AG09309 (cell line): ENCODE results near the gene CLEC4G.

Experiments used
- DNase-seq: peaks from one replicate; pipeline ENCODE4 v3.0.0-alpha.2; 2010; ENCODE audit warnings: low read depth
- H3K4me3 ChIP-seq: 2 replicates; pipeline ENCODE4 v1.5.1; 2011; ENCODE audit warnings: mild to moderate bottlenecking, low read depth, low read length, moderate library complexity; ENCODE audit not compliant: control insufficient read depth
- TF ChIP-seq, protein P1 (sequence below): IDR thresholded peaks from 2 replicates; pipeline ENCODE4 v1.5.1; 2011; ENCODE audit warnings: mild to moderate bottlenecking, low read depth, low read length, inconsistent platforms; ENCODE audit not compliant: insufficient read depth, control insufficient read depth; ENCODE audit errors: missing control alignments

Gene CLEC4G

DNA sequence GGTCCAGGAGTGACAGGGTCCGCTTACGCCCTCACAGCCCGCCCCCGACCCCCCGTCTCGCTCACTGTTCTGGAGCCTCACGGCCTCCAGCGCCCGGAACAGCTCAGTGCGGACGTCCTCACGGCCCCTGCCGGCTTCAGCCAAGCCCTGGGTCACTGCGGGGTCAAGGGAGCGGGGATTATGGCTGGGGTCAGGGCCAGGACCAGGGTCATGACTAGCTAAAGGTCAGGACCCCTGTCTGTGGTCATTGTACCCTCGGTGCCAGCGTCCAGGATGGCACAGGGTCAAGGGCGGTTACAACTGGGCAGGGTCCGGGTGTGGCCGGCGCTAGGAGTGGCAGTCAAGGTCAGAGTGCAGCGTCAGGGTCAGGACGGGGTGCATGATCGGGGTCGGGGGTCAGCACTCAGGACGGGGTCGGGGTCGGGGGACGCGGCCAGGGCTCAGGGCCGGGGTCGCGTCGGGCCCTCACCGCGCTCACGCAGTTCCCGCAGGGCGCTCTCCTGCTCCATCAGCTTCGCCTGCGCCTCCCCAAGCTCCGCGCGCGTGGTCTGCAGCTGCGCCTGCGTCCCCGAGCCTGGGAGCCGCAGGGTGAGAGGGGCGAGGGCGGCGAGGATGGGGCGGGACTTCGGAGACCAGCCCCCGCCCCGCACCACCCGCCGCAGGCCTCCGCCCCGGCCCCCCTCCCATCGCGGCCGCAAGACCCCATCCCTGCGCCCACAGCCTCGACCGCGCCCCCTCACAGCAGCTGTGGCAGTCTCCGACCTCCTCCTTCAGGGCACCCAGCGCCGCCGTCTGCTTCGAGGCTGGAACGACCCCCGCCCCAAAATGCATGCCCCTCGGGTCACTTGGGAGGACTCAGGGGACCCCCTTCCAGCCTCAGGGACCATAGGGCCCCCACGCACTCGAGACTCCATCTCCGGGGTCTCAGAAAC, 1.4 kb downstream of the CLEC4G start:
- H3K4me3 ChIP-seq: no peak overlapping the region
- TF ChIP-seq, protein P1, sequence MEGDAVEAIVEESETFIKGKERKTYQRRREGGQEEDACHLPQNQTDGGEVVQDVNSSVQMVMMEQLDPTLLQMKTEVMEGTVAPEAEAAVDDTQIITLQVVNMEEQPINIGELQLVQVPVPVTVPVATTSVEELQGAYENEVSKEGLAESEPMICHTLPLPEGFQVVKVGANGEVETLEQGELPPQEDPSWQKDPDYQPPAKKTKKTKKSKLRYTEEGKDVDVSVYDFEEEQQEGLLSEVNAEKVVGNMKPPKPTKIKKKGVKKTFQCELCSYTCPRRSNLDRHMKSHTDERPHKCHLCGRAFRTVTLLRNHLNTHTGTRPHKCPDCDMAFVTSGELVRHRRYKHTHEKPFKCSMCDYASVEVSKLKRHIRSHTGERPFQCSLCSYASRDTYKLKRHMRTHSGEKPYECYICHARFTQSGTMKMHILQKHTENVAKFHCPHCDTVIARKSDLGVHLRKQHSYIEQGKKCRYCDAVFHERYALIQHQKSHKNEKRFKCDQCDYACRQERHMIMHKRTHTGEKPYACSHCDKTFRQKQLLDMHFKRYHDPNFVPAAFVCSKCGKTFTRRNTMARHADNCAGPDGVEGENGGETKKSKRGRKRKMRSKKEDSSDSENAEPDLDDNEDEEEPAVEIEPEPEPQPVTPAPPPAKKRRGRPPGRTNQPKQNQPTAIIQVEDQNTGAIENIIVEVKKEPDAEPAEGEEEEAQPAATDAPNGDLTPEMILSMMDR: no peak

DNA sequence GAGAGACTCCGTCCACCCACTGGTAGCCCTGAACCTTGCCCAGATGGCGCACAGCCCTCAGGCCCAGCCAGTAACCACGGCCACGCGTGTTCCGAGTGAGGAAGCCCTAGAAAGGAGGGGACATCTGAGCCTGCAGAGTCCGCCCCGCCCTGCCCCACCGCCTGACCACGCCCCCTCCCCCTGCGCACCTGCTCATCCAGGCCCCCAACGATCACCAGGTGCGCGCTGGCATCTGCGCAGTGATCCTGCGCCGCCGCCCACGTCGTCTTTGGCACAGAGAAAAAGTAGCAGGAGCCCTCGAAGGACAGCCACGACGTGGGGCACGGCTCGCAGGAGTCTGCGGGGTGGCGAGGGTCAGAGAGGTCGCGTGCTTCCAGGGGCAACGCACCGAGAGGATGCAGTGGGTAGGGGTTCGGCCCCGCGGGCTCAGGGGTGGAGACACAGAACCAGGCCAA, 2.1 kb downstream of the CLEC4G start:
- TF ChIP-seq, protein P1: no peak
- DNase-seq: no peak
- H3K4me3 ChIP-seq: no peak overlapping the region

More for the DNA sequence above, 1.4 kb downstream of the CLEC4G start:
- DNase-seq: no peak

DNA sequence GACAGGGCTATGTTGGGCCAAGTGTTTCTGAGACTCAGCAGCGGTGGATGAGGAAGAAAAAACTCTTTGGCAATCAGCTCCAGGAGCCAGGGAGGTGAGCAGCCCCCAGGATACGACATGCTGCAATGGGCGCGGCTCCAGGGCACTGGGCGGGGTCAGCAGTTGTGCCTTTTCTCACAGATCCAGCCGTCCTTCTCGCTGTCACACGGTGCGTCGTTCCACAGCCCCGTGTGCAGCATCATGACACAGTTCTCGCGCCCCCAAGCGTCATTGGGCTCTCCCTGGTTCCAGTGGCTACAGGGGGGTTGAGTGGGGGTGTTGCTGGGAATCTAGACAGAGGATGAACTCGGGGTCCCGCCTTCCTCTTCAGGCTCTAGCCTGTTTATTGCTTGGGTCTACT, 2.7 kb downstream of the CLEC4G start:
- H3K4me3 ChIP-seq: no peak overlapping the region
- DNase-seq: no peak
- TF ChIP-seq, protein P1: no peak

DNA sequence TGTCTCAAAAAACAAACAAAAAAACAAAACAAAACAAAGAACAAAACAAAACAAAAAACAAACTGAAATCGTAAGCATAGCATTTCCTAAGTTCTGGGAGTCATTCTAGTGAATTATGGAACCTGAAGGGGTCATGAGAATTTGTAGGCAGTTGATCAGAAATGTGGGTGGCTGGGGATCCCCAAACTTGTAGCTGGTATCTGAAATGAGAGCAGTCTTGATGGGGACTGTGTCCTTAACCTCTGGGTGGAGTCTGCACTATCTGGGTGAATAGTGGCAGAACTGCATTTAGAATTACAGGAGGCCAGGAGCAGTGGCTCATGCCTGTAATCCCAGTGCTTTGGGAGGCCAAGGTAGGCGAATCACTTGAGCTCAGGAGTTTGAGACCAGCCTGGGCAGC, 6.1 kb downstream of the CLEC4G start:
- no peak overlapping the region for H3K4me3 ChIP-seq
- no peak for DNase-seq
- TF ChIP-seq, protein P1: no peak

DNA sequence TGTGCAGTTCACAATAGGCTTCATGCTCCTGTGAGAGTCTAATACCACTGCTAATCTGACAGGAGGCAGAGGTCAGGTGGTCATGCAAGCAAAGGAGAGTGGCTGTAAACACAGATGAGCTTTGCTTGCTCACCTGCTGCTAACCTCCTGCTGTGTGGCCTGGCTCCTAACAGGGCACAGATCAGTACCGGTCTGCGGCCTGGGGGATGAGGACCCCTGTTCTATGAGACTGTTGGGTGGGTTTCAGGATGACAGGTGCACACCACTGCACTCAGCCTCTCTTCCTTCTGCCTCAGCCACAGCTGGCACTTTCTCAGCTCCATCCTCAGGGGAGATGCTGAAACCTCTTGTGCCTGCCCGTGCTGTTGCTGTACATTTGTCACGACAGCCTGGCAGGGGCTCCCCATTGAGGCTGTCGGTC, 9.7 kb downstream of the CLEC4G start:
- no peak overlapping the region for H3K4me3 ChIP-seq
- no peak for DNase-seq
- TF ChIP-seq, protein P1: no peak

DNA sequence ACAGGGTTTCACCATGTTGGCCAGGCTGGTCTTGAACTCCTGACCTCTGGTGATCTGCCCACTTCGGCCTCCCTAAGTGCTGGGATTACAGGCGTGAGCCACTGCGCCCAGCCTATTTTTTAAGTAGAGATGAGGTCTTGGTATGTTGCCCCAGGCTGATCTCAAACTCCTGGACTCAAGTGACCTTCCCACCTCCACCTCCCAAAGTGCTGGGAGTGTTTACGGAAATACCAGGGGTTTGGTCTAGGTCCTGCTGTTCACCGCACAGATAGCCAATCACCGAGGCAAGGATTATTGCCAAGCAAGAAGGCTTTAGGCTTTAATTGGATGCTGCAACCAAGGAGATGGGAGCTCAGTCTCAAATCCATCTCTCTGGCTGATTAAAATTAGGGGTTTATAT, 11.6 kb downstream of the CLEC4G start:
- no peak for DNase-seq
- H3K4me3 ChIP-seq: no peak overlapping the region
- TF ChIP-seq, protein P1: no peak

DNA sequence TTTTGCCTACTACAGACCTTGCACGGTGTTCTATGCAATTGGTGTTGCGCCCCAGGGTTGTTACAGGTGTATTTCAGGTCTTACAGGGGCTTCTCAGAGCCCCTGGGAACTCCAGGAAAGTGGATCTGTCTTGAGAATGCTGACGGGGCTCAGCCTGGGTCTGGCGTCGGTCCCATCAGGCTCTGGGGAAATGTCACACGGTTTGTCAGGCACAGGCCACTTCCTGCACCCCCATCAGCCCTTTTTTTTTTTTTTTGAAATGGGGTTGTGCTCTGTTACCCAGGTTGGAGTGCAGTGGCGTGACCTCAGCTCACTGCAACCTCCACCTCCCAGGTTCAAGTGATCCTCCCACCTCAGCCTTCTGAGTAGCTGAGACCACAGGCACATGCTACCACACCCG, 13.2 kb downstream of the CLEC4G start:
- H3K4me3 ChIP-seq: no peak overlapping the region
- TF ChIP-seq, protein P1: no peak

More for the DNA sequence above, 13.2 kb downstream of the CLEC4G start:
- DNase-seq: no peak
